Activated naive CD8-positive, alpha-beta T cell treated with anti-CD3 and anti-CD28 coated beads for 36 hours (primary cell): Measurements from ENCODE around the gene CCL15. TPM values are rescaled to one million over a fixed set of nuclear protein-coding genes. Genes with fewer than 3 reads are reported as not detected.

Experiments
- total RNA-seq, 2 experiments: library from RNA; stranded (reverse); gene quantifications; one replicate each; pipeline ENCODE4 v1.2.3, GENCODE V29; 2021

CCL15 gene
- total RNA-seq, 2 experiments from 2014 or later, result not detected

Other genes starting within 250 kb of the CCL15 start
- under 1 TPM; 0.40 to 0.43 TPM for gene GAS2L2, start 248.3 kb downstream of the CCL15 start, total RNA-seq
- gene C17orf50, start 240.7 kb downstream of the CCL15 start, total RNA-seq, result not detected
- under 1 TPM; 0.21 to 0.50 TPM for gene MMP28, start 205.9 kb downstream of the CCL15 start, total RNA-seq
- gene TAF15, start 192.1 kb downstream of the CCL15 start, total RNA-seq, result 100 to 1,000 TPM; 306 to 317 TPM
- gene HEATR9, start 132.7 kb downstream of the CCL15 start, total RNA-seq, result under 1 TPM in 1 of 2 experiments, not detected in 1; 0.18 TPM
- gene CCL5, start 121.2 kb downstream of the CCL15 start, total RNA-seq, result 10 to 100 TPM; 16.4 to 18.1 TPM
- 1 to 10 TPM; 4.3 to 5.6 TPM for gene RDM1, start 70.8 kb downstream of the CCL15 start, total RNA-seq
- gene LYZL6, start 57.8 kb downstream of the CCL15 start, total RNA-seq, result not detected
- gene CCL16, start 20.1 kb downstream of the CCL15 start, total RNA-seq, result not detected
- gene CCL14, start 14.8 kb downstream of the CCL15 start, total RNA-seq, result not detected
- gene CCL23, start 16.4 kb upstream of the CCL15 start, total RNA-seq, result not detected
- not detected for gene CCL18, start 62.7 kb upstream of the CCL15 start, total RNA-seq
- gene CCL3, start 88.6 kb upstream of the CCL15 start, total RNA-seq, result 10 to 100 TPM; 51.5 to 52.7 TPM
- 10 to 100 TPM; 43.7 to 49.4 TPM for gene CCL4, start 102.3 kb upstream of the CCL15 start, total RNA-seq
- gene TBC1D3B, start 175.1 kb upstream of the CCL15 start, total RNA-seq, result 1 to 10 TPM; 2.0 to 2.6 TPM
- gene CCL3L1, start 195.2 kb upstream of the CCL15 start, total RNA-seq, result 1 to 10 TPM; 2.9 to 3.2 TPM
- 1 to 10 TPM; 4.4 to 5.5 TPM for gene CCL4L2, start 209.5 kb upstream of the CCL15 start, total RNA-seq